ENCODE data around the gene MRPS5. TPM values are rescaled to one million over a fixed set of nuclear protein-coding genes. Genes with fewer than 3 reads are reported as not detected.

Gene MRPS5
- total RNA-seq, 2 donors from 2014 or later: 76.0 to 93.9 TPM

- H3K9me3 Mint-ChIP-seq: no peaks in the 10 kb centered on the region
- peaks cover 43% of the 10 kb centered on the region for H3K4me1 Mint-ChIP-seq
- H3K4me3 Mint-ChIP-seq: peak overlapping the region; percentile 66
- H3K27me3 Mint-ChIP-seq: no peaks in the 10 kb centered on the region
- ATAC-seq (replicated peaks): peak; percentile 78
- H3K27ac Mint-ChIP-seq: peak overlapping the region; percentile 90
- H3K36me3 Mint-ChIP-seq (ENCODE audit: low read depth): peaks cover 46% of the 10 kb centered on the region
Observed at GRCh38 chr2:95050385-95051300, 71.0 kb downstream of the MRPS5 start.

- no peak for ATAC-seq (replicated peaks)
- Mint-ChIP-seq H3K4me3 (peak overlapping the region; percentile 66), H3K36me3 (ENCODE audit: low read depth) (peaks cover 51% of the 10 kb centered on the region), H3K4me1 (peaks cover 42% of the 10 kb centered on the region), H3K27ac (peak overlapping the region; percentile 90), H3K9me3 (no peaks in the 10 kb centered on the region), H3K27me3 (no peaks in the 10 kb centered on the region)
Observed at GRCh38 chr2:95049961-95050360, 71.6 kb downstream of the MRPS5 start.

GRCh38 chr2:95049683-95049955, 72.0 kb downstream of the MRPS5 start:
- no peak for ATAC-seq (replicated peaks)
- no peaks in the 10 kb centered on the region for H3K27me3 Mint-ChIP-seq
- peaks cover 54% of the 10 kb centered on the region for H3K36me3 Mint-ChIP-seq (ENCODE audit: low read depth)
- H3K4me3 Mint-ChIP-seq: no peak overlapping the region
- H3K9me3 Mint-ChIP-seq: no peaks in the 10 kb centered on the region
- H3K4me1 Mint-ChIP-seq: peaks cover 43% of the 10 kb centered on the region
- H3K27ac Mint-ChIP-seq: no peak overlapping the region

- H3K4me1 Mint-ChIP-seq: peaks cover 43% of the 10 kb centered on the region
Observed at GRCh38 chr2:95048825-95049682, 72.6 kb downstream of the MRPS5 start.

GRCh38 chr2:95047629-95048510, 73.7 kb downstream of the MRPS5 start:
- Mint-ChIP-seq H3K4me3 (no peak overlapping the region), H3K27me3 (no peaks in the 10 kb centered on the region), H3K4me1 (peaks cover 39% of the 10 kb centered on the region), H3K9me3 (no peaks in the 10 kb centered on the region), H3K27ac (no peak overlapping the region), H3K36me3 (ENCODE audit: low read depth) (peaks cover 58% of the 10 kb centered on the region)
- no peak for ATAC-seq (replicated peaks)

More at GRCh38 chr2:95048825-95049682, 72.6 kb downstream of the MRPS5 start:
- no peaks in the 10 kb centered on the region for H3K27me3 Mint-ChIP-seq
- H3K4me3 Mint-ChIP-seq: no peak overlapping the region
- H3K9me3 Mint-ChIP-seq: no peaks in the 10 kb centered on the region
- H3K36me3 Mint-ChIP-seq (ENCODE audit: low read depth): peaks cover 59% of the 10 kb centered on the region
- ATAC-seq (replicated peaks): no peak
- no peak overlapping the region for H3K27ac Mint-ChIP-seq

- no peak for ATAC-seq (replicated peaks)
- no peaks in the 10 kb centered on the region for H3K9me3 Mint-ChIP-seq
Observed at GRCh38 chr2:95046371-95047112, 75.1 kb downstream of the MRPS5 start.

GRCh38 chr2:95044601-95045000, 77.0 kb downstream of the MRPS5 start:
- no peaks in the 10 kb centered on the region for H3K27me3 Mint-ChIP-seq
- peaks cover 40% of the 10 kb centered on the region for H3K36me3 Mint-ChIP-seq (ENCODE audit: low read depth)
- ATAC-seq (replicated peaks): no peak
- H3K27ac Mint-ChIP-seq: no peak overlapping the region
- H3K4me1 Mint-ChIP-seq: peaks cover 37% of the 10 kb centered on the region
- no peak overlapping the region for H3K4me3 Mint-ChIP-seq
- no peaks in the 10 kb centered on the region for H3K9me3 Mint-ChIP-seq

More at GRCh38 chr2:95046371-95047112, 75.1 kb downstream of the MRPS5 start:
- peaks cover 53% of the 10 kb centered on the region for H3K36me3 Mint-ChIP-seq (ENCODE audit: low read depth)
- peaks cover 44% of the 10 kb centered on the region for H3K4me1 Mint-ChIP-seq
- no peaks in the 10 kb centered on the region for H3K27me3 Mint-ChIP-seq
- H3K27ac Mint-ChIP-seq: peak overlapping the region; percentile 90
- peak overlapping the region; percentile 23 for H3K4me3 Mint-ChIP-seq

GRCh38 chr2:95043300-95044093, 78.1 kb downstream of the MRPS5 start:
- Mint-ChIP-seq H3K4me1 (peaks cover 48% of the 10 kb centered on the region), H3K27ac (peak overlapping the region; percentile 64), H3K36me3 (ENCODE audit: low read depth) (peaks cover 42% of the 10 kb centered on the region), H3K27me3 (no peaks in the 10 kb centered on the region), H3K9me3 (peaks cover 8% of the 10 kb centered on the region), H3K4me3 (peak overlapping the region; percentile 38)
- ATAC-seq (replicated peaks): peak; percentile 38

- Mint-ChIP-seq H3K9me3 (peaks cover 16% of the 10 kb centered on the region), H3K27ac (peak overlapping the region; percentile 64), H3K4me1 (peaks cover 56% of the 10 kb centered on the region), H3K27me3 (no peaks in the 10 kb centered on the region), H3K4me3 (peak overlapping the region; percentile 38), H3K36me3 (ENCODE audit: low read depth) (peaks cover 47% of the 10 kb centered on the region)
- ATAC-seq (replicated peaks): peak; percentile 33
Observed at GRCh38 chr2:95042472-95043271, 78.9 kb downstream of the MRPS5 start.

- peaks cover 24% of the 10 kb centered on the region for H3K9me3 Mint-ChIP-seq
- H3K4me1 Mint-ChIP-seq: peaks cover 63% of the 10 kb centered on the region
- H3K27ac Mint-ChIP-seq: peak overlapping the region; percentile 85
- ATAC-seq (replicated peaks): peak; percentile 63
- peaks cover 54% of the 10 kb centered on the region for H3K36me3 Mint-ChIP-seq (ENCODE audit: low read depth)
- no peaks in the 10 kb centered on the region for H3K27me3 Mint-ChIP-seq
- peak overlapping the region; percentile 59 for H3K4me3 Mint-ChIP-seq
Observed at GRCh38 chr2:95041824-95042442, 79.7 kb downstream of the MRPS5 start.

GRCh38 chr2:95041060-95041823, 80.4 kb downstream of the MRPS5 start:
- peaks cover 60% of the 10 kb centered on the region for H3K36me3 Mint-ChIP-seq (ENCODE audit: low read depth)
- H3K4me1 Mint-ChIP-seq: peaks cover 64% of the 10 kb centered on the region
- peaks cover 30% of the 10 kb centered on the region for H3K9me3 Mint-ChIP-seq
- peak overlapping the region; percentile 85 for H3K27ac Mint-ChIP-seq
- peak; percentile 78 for ATAC-seq (replicated peaks)
- no peaks in the 10 kb centered on the region for H3K27me3 Mint-ChIP-seq
- peak overlapping the region; percentile 59 for H3K4me3 Mint-ChIP-seq

All from activated T-helper 17 cell treated with anti-CD3 and anti-CD28 coated beads, Interleukin-2, amount 50 U/mL, for 72 hours (primary cell).